ENCODE measurements around the gene SPOCK1.

DNA sequence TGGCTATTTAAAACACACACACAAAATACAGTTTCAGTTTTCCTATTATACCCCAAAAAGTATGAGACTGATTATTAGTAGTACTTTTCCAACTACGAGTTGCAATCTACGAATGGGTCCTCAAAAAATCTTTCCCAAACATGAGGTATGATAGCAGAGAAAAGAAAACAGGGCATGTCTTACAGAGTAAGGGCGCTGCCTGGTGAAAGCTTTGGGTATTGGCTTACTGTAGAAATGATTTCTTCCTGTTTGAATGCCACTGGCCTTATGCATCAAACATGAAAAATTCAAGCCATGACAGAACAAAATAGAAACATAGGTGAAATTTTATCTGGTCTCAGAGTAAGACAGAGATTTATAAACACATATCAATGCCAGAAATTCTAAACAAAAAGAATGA lies 448.0 kb downstream of the SPOCK1 start:
- TF ChIP-seq NFRKB (IDR thresholded peaks at IDR 0.05) (no peak), FOXM1 (IDR thresholded peaks at IDR 0.05; ENCODE audit: borderline replicate concordance) (no peak), ARNT (IDR thresholded peaks at IDR 0.05) (no peak), LEF1 (IDR thresholded peaks at IDR 0.05; ENCODE audit: borderline replicate concordance) (no peak), SP1 (IDR thresholded peaks at IDR 0.05) (no peak), FOXA1 (IDR thresholded peaks at IDR 0.05) (no peak), TARDBP (IDR thresholded peaks at IDR 0.05) (no peak), ZNF384 (IDR thresholded peaks at IDR 0.05) (no peak), SUZ12 (IDR thresholded peaks at IDR 0.05) (no peak), BHLHE40 (IDR thresholded peaks at IDR 0.05; ENCODE audit: borderline replicate concordance) (no peak)

Measured in HEK293T (cell line).